Germinal center (tissue), 1 donor: ENCODE data around the gene BPTF.
"Not testable (repeated sequence)": the region's sequence is repeated elsewhere in the genome, so short reads cannot be mapped to it uniquely, and the experiment has no call there.

Source experiments
- DNase-seq: peaks from one replicate; pipeline ENCODE4 v3.0.0; 2012; ENCODE audit warnings: mixed read lengths, low spot score

Gene BPTF

DNA sequence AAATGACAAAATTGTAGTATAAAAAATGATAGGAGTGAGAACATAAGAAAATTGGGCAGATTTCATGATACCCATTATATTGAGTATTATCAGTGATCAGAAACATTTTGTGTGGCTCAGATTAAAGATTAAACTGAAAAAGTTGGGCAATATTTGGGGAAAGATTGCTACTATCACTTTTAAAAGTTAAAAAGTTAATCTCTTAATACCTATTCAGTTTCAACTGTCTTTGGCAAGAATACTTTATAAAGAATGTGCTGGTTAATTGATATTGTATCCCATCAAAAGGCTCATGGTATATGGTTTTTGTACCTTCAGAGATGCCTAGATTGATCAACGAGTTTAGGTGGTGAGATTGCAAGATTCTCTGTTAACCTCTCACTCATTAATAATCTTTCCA is 55.8 kb downstream of the BPTF start:
- no peak for DNase-seq

DNA sequence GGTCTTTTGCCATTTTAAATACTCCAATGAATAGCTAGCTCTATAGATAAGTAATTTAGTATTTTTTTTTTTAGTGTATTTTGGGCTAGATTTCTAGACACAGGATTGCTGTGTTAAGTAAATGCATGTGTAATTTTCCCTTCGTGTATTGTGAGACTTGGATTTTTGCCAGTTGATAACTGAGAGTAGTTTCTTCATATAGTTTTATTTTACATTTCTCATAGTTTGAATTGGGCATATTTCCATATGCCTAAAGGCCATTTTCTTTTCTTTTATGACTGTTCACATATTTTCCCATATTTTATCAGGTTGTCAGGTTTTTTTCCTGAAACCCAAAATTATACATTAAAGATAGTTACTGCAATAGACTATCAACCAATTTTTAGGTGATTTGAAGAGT is 59.4 kb downstream of the BPTF start:
- DNase-seq = no peak

DNA sequence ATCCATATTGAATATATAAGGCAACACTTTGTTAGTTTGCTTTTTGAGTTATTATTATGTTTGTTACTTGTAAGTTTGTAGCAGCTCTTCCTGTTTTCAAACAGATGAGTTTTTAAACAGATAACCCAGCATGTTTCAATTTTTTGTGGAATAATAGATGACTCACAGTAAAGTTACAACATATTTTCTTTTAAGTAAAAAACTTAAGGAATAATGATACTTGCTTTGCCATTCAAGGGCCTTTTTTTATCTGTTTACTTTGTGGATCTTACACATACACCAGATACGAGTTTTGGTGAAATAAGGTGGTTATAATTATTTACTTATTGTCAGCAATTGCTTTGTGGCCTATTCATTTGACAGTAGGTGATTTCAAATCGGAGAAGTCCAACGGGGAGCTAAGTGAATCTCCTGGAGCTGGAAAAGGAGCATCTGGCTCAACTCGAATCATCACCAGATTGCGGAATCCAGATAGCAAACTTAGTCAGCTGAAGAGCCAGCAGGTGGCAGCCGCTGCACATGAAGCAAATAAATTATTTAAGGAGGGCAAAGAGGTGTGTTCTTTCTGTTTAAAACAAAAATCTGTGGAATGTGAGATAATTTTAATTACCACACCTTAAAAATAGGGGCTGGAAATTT is 66.3 kb downstream of the BPTF start:
- no peak for DNase-seq

DNA sequence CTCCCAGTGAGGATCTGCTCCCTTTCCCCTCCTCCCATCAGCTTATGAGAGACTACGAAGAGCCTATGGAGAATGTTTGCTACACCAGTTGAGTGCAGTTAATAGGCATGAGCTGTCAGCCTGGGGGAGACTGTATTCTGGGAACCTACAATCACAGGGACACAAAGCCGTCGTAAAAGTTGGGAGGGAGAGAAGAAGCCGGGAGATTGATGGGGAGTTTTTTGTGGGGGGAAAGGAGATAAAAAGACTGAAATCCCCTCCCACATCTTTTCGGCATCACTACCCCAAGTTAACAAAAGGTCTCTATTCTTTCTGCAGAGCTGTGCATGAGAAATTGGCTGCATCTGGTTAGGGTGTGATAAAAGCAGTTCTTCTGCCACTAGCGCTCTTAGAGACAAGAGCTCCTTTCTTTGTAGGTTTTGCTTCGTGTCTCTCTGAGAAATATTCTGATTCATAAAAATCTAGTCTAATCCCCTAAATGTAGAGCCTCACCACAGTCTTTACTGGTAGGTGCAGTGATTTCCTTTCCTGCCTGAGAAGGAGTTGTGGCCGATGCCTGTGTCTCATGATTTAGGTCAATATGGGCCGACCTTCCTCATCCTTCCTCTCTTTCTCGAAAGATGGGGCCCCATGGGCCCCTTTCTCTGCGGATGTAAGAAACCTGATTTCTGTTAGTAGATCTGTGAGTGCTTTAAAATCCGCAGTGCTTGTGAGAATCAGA is 77.4 kb downstream of the BPTF start:
- no peak for DNase-seq

DNA sequence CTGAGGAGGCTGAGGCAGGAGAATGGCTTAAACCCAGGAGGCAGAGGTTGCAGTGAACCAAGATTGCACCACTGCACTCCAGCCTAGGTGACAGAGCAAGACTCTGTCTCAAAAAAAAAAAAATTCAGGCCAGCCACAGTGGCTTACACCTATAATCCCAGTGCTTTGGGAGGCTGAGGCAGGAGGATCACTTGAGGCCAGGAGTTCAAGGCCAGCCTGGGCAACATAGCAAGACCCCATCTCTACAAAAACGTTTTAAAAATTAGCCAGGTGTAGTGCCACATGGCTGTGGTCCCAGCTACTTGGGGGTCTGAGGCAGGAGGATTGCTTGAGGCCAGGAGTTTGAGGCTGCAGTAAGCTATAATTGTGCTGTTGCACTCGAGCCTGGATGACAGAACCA is 80.0 kb downstream of the BPTF start:
- not testable (repeated sequence) for DNase-seq

DNA sequence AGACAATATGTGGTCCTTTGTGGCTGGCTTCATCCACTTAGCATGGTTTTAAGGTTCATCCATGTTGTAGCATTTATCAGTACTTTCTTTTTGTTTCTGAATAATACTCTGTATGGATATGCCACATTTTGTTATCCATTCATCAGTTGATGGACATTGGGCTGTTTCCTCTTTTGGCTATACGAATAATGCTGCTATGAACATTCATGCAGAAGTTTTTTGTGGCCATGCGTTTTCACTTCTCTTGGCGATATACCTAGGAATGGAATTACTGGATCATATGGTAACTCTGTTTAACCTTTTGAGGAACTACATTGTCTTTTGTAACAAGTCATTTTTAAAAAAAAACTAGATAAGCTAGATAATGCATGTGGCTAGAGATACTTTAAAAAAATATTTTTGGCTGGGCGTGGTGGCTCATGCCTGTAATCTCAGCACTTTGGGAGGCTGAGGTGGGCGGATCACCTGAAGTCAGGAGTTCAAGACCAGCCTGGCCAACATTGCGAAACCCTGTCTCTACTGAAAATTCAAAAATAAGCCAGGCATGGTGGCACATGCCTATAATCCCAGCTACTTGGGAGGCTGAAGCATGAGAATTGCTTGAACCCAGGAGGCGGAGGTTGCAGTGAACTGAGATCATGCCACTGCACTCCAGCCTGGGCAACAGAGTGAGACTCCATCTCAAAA is 85.0 kb downstream of the BPTF start:
- DNase-seq = not testable (repeated sequence)

DNA sequence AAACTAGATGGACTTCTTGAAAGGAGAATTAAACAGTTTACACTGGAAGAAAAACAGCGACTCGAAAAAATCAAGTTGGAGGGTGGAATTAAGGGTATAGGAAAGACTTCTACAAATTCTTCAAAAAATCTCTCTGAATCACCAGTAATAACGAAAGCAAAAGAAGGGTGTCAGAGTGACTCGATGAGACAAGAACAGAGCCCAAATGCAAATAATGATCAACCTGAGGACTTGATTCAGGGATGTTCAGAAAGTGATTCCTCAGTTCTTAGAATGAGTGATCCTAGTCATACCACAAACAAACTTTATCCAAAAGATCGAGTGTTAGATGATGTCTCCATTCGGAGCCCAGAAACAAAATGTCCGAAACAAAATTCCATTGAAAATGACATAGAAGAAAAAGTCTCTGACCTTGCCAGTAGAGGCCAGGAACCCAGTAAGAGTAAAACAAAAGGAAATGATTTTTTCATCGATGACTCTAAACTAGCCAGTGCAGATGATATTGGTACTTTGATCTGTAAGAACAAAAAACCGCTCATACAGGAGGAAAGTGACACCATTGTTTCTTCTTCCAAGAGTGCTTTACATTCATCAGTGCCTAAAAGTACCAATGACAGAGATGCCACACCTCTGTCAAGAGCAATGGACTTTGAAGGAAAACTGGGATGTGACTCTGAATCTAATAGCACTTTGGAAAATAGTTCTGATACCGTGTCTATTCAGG is 85.9 kb downstream of the BPTF start:
- no peak for DNase-seq

DNA sequence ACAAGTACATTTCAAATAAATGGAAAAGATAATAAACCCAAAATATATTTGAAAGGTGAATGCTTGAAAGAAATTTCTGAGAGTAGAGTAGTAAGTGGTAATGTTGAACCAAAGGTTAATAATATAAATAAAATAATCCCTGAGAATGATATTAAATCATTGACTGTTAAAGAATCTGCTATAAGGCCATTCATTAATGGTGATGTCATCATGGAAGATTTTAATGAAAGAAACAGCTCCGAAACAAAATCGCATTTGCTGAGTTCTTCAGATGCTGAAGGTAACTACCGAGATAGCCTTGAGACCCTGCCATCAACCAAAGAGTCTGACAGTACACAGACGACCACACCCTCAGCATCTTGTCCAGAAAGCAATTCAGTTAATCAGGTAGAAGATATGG is 86.8 kb downstream of the BPTF start:
- no peak for DNase-seq

DNA sequence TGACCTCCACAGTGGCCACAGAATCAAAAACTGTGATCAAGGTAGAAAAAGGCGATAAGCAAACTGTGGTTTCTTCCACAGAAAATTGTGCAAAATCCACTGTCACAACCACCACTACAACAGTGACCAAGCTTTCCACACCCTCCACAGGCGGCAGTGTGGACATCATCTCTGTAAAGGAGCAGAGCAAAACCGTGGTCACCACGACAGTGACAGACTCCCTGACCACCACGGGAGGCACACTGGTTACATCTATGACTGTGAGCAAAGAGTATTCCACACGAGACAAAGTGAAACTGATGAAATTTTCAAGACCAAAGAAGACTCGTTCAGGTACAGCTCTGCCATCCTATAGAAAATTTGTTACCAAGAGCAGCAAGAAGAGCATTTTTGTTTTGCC is 87.4 kb downstream of the BPTF start:
- DNase-seq = no peak

DNA sequence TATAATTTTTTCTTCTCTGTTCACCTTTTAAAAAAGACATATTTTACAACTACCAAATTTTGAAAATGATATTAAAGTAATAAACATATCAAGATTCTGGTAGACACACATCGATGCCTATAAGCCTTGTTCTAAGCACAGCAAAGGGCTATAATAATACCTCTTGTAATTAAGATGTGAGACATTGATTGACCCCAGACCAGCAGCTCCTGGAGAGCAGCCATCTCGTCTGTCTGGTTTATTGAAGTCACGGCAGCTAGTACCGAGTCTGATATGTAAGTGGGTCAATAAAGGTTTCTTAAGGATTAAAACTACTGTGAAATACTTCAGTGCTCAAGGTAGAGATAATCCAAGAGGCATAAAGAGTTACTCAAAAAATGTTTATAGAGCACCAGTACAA is 94.9 kb downstream of the BPTF start:
- no peak for DNase-seq

DNA sequence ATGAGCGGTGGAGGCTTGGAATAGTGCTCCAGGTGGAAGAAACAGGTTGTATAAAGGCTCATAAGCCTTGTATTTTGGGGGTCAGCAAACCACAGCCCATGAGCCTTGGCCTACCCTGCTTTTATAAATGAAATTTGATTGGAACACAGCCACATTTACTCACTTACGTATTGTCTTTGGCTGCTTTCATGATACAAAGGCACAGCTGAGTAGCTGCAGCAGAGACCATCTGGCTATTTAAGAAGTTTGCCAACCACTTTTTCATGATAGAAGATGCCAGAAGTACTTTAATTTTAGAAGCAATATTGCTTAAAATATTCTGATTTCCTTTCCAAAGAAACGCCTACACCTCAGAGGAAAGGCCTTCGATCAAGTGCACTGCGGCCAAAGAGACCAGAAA is 97.2 kb downstream of the BPTF start:
- DNase-seq = no peak

DNA sequence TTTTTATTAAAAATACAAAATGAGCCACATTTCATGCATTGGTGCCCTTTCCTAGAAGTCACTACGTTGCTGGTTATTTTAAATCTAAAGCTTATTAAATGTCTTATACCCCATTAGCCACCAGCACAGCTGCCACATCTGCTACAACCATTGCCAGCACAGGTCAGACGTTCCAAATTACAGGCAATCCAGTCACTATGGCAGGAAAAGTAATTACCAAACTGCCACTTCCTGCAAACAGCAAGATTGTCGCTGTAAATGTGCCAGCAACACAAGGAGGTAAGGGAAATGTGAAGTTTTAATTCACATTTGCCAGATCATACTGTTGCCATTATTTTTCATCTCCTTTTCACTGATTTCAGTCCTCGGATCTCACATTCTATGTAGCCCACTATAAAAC is 103.5 kb downstream of the BPTF start:
- not testable (repeated sequence) for DNase-seq

DNA sequence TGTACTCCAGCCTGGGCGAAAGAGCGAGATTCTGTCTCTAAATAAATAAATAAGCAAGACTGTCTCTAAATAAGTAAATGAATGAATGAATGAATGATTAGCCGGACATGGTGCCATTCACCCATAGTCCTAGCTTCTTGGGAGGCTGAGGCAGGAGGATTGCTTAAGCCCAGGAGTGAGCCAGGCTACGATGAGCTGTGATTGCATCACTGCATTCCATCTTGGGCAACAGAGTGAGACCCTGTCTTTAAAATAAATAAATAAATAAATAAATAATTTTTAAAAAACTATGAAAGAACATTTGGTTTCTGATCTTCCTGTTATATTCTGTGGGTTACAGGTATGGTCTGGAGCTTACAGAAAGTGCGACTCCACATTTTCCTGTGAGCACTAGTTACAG is 105.9 kb downstream of the BPTF start:
- no peak for DNase-seq

DNA sequence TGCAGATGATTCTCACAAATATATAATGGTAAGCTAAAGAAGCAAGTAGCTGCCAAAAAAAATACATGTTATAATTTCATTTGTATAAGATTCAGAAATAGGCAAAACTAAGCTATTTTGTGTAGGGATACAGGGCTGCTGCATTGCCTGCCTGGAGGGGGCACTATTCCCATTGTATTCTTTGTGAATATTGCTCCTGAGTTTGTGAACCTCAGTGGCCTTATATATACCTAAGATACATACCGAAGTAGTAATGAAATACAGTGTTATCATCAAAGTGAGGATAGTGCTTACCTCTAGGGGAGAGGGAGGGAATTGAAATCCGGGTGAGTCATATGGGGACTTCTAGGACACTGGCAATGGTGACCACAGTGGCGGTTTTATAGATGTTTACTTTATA is 117.5 kb downstream of the BPTF start:
- DNase-seq = no peak

DNA sequence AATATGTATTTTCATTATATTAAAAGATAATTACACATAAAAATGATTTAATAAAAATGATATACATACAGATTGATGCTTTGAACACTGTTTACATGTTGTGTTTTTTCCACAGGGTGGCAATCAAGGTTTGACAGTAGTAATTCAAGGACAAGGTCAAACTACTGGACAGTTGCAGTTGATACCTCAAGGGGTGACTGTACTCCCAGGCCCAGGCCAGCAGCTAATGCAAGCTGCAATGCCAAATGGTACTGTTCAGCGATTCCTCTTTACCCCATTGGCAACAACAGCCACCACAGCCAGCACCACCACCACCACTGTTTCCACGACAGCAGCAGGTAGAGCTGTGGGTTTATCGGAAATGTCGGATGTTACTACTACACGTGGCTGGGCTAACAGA is 118.7 kb downstream of the BPTF start:
- no peak for DNase-seq

DNA sequence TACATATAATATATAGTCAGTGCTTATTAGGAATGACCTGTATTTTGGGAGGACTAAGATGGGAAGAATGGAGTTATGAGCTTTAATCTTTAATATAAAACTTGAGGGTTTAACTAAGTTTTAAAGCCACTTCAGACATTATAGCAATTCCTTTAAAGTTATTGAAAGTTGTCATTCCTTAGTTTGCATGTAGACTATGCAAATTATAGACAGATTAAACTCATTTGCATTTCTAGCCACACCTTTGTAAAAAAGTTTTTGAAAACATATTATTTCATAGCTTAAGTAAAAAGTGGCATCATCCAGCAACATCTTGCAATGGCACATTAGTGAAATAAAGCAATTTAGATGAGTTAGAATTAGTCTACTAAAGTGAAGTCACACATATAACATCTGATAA is 121.2 kb downstream of the BPTF start:
- DNase-seq = no peak

DNA sequence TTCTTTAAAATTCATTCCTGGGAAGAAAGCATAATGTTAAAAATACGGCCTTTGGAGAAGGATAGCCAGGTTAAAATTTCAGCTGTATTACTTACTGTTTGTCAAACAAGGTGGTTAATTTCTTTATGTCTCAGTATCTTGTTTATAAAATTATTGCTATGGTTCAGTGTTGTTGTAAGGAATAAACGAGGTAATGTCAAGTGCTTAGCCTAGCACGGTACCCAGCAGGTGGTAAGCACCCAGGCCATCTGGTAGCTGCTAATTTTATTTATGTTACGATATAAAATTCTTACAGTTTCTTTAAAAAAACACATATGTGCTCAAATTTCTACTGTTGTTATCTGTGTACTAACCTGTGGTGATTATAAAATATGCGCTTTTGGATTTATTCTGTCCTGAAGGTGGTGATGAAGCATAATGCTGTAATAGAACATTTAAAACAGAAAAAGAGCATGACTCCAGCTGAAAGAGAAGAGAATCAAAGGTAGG is 122.1 kb downstream of the BPTF start:
- no peak for DNase-seq

DNA sequence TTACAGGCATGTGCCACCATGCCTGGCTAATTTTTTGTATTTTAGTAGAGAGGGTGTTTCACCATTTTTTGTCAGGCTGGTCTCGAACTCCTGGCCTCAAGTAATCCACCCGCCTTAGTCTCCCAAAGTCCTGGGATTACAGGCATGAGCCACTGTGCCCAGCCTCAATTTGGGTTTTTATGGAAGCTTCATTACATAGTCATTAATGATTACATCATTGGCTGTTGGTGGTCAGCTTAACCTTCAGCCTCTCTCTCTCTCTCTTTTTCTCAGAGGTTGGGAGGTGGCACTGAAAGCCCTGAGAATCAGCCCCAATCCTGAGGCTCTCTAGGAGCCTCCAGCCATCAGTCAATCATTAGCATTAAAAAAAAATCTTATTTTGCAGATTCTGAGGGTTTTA is 125.6 kb downstream of the BPTF start:
- no peak for DNase-seq

DNA sequence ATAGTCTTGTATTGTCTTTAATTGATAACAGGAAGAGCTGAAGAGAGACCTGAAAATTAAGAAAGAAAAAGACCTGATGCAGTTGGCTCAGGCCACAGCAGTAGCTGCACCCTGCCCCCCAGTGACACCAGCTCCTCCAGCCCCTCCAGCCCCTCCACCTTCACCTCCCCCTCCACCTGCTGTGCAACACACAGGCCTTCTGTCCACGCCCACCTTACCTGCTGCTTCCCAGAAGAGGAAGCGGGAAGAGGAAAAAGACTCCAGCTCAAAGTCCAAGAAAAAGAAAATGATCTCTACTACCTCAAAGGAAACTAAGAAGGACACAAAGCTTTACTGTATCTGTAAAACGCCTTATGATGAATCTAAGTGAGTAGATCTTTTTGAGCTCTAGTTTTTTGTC is 134.2 kb downstream of the BPTF start:
- no peak for DNase-seq

DNA sequence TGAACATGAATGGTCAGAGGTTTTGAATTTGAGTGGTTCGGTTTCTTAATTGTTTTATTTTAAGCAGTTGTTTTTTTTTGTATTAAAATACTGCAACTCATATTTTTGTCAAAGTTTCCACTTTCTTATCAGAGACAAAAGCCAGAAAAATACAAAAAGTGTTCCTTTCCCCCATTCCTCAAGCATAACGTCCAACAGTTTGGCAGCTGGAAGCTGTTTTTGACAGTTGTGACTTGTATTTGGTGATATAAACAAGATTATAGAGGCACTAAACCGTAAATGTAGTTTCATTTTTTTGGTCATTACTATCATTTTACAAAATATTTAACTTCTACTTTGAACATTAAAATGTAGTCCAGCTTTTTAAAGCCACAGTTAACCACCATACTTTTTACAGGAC is 135.0 kb downstream of the BPTF start:
- not testable (repeated sequence) for DNase-seq

DNA sequence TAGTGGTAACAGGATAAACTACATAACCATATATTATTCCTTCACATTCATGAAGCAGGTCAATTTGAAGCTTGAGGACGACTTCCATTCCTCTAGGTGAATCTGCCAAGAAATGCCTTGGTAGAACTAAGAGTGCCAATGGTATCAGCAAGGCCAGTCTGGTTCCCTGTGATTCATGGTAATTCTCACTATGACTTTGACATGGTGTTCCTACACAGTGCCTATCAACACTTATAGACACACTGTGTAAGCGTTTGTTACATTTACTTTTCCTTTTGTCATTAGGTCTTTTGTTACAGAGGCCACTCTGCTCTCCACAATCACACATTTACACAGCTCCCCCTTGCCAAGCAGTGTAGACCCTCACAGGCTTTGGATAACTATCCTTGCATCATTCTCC is 136.9 kb downstream of the BPTF start:
- not testable (repeated sequence) for DNase-seq

DNA sequence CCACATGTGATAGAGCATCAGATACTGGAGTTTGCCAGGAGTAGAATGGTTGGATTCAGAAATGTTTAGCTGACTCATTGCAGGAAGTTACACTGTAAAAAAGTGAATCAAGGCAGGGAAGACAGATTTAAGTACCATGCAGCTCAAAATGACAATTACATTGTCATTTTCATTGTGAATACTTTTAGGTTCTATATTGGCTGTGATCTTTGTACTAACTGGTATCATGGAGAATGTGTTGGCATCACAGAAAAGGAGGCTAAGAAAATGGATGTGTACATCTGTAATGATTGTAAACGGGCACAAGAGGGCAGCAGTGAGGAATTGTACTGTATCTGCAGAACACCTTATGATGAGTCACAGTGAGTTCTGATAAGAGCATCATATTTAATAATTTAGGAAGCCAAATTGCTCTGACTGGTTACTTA is 137.9 kb downstream of the BPTF start:
- DNase-seq = peak; percentile 42

DNA sequence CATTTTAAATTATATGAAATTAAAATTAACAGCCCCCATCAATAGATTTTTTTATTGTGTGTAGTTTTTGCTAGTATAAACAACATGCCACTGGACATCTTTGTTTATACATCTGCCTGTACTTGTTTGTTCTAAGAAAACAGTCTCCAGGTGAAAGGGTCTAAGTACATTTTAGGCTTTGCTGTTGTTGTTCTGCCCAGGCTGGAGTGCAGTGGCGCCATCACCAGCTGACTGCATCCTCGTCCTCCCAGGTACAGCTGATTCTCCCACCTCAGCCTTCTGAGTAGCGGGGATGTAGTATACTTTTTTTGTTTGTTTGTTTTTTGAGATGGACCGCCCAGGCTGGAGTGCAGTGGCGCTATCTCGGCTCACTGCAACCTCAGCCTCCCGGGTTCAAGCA is 145.5 kb downstream of the BPTF start:
- DNase-seq = no peak
